Measurements from ENCODE around the gene NETO1.

NETO1 gene

DNA sequence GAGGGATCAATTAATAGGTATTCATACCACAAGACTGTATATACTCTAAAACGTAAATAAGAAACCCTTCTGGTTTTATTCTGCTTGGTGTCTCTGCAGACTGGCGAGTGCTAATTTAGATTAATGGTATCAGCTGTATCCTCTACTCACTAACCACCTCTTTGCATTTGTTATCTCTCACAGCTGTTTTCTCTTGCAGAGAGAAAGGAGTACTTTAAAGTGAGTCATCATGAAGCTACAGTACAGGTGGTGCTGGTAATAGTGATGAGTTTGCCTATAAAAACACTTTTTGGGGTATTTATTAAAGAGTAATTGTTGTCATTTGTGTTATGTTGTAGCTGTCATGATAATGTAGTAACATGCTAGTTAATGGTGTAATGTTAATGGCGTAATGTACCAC, 147.7 kb downstream of the NETO1 start:
- no peak for DNase-seq

GRCh38 chr18:72704202-72704601, 163.6 kb downstream of the NETO1 start:
- DNase-seq, result no peak

GRCh38 chr18:72700961-72701710, 166.7 kb downstream of the NETO1 start:
- DNase-seq, result peak; percentile 4

DNA sequence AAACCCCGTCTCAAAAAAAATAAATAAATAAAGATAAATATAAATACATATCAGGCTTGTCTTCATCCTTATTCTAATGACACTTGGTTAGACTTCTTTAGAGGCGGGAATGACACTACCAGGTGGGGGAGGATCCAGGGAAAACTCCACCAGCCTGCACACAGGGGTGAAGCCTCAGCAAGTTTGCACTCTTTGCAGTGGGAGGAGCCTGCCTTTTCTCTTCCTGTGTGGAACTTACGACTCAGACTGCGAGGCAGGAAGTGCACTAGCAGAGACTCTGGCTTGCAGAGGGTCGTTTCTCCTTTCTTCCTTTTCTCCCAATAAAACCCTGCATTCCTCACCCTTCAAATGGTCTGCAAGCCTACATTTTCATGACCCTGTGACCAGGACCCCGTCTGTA, 170.1 kb downstream of the NETO1 start:
- no peak for DNase-seq

DNA sequence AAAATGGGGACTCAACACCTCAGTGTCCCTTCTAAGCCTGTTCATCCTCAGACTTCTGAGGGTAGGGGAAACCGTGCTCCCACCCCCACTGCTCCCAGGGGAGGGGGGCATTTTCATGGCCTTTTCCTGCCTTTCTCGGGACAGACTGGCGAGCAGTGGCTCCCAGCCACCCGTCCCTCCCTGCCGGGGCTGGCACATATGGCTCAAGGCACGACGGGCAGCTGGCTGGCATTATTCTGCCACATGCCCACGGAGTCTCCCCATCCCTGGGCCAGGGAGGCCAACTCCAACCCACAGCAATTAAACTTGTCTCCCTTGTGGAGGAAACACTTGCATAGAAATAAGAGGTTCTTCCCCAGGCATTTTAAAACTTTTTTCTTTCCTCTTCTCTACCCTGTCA, 175.2 kb downstream of the NETO1 start:
- DNase-seq, result no peak

All from NCI-H82 (cell line).